Measurements from ENCODE around the gene OPN1MW2.
"Not testable (repeated sequence)": the region's sequence is repeated elsewhere in the genome, so short reads cannot be mapped to it uniquely, and the experiment has no call there.

GRCh38 chrX:154238939-154239559 lies 19.5 kb downstream of the OPN1MW2 start:
- not testable (repeated sequence) for TF ChIP-seq PRDM4 (tag by site-specific recombination; IDR thresholded peaks at IDR 0.05); ZIC2 (tag by site-specific recombination; IDR thresholded peaks at IDR 0.05); ZNF561 (tag by site-specific recombination; IDR thresholded peaks at IDR 0.05; ENCODE audit: borderline replicate concordance); CTCF (tag by site-specific recombination; IDR thresholded peaks at IDR 0.05); ZNF704 (tag by site-specific recombination; IDR thresholded peaks at IDR 0.05); ZNF514 (tag by site-specific recombination; IDR thresholded peaks at IDR 0.05); ZNF701 (tag by site-specific recombination; IDR thresholded peaks at IDR 0.05); TCF7L2 (IDR thresholded peaks at IDR 0.05; ENCODE audit: borderline replicate concordance, low read depth, low read length); ZNF692 (tag by site-specific recombination; IDR thresholded peaks at IDR 0.05); ZBTB11 (tag by site-specific recombination; conservative IDR thresholded peaks at IDR 0.05; ENCODE audit: low read depth); ZNF621 (tag by site-specific recombination; IDR thresholded peaks at IDR 0.05); BCL11B (tag by site-specific recombination; IDR thresholded peaks at IDR 0.05; ENCODE audit: low read depth)

Measured in HEK293 (cell line).